Mesendoderm (in vitro differentiated cells): Measurements from ENCODE around the gene DYDC1.

Source experiments
- DNase-seq: peaks from one replicate; pipeline ENCODE4 v3.0.0; 2013
- H2AK5ac ChIP-seq: 2 replicates; pipeline ENCODE4 v1.6.1; 2013; ENCODE audit warnings: low read length, inconsistent platforms
- H2BK120ac ChIP-seq: 2 replicates; pipeline ENCODE4 v1.6.1; 2013; ENCODE audit warnings: low read depth, mild to moderate bottlenecking, low read length, moderate library complexity, mixed read lengths
- H2BK15ac ChIP-seq: replicated peaks from 2 replicates; pipeline ENCODE4 v1.6.1; 2013; ENCODE audit warnings: low read depth, mild to moderate bottlenecking, moderate library complexity
- H2BK5ac ChIP-seq: 2 replicates; pipeline ENCODE4 v1.6.1; 2013; ENCODE audit warnings: low read length, inconsistent platforms
- H3K18ac ChIP-seq: 2 replicates; pipeline ENCODE4 v1.6.1; 2013; ENCODE audit warnings: mild to moderate bottlenecking, low read length, mixed read lengths
- H3K23ac ChIP-seq: one replicate; pipeline ENCODE4 v1.6.1; 2013; ENCODE audit warnings: low read length
- H3K27ac ChIP-seq: 2 replicates; pipeline ENCODE4 v1.5.1; 2013; ENCODE audit warnings: low read depth, mild to moderate bottlenecking, inconsistent platforms, low read length, moderate library complexity
- H3K27me3 ChIP-seq: 2 replicates; pipeline ENCODE4 v1.6.1; 2013; ENCODE audit warnings: low read length, control low read depth, mild to moderate bottlenecking, inconsistent platforms; ENCODE audit not compliant: insufficient read depth, poor library complexity
- H3K36me3 ChIP-seq: 2 replicates; pipeline ENCODE4 v1.6.1; 2013; ENCODE audit warnings: low read length, inconsistent platforms; ENCODE audit not compliant: control insufficient read depth, insufficient read depth
- H3K4ac ChIP-seq: one replicate; pipeline ENCODE4 v1.6.1; 2013; ENCODE audit warnings: low read depth, mild to moderate bottlenecking, low read length, moderate library complexity
- H3K4me1 ChIP-seq: 2 replicates; pipeline ENCODE4 v1.6.1; 2013; ENCODE audit warnings: low read depth, low read length, inconsistent platforms; ENCODE audit not compliant: control insufficient read depth
- H3K4me2 ChIP-seq: 2 replicates; pipeline ENCODE4 v1.6.1; 2013; ENCODE audit warnings: low read length
- H3K4me3 ChIP-seq: 2 replicates; pipeline ENCODE4 v1.5.1; 2013; ENCODE audit warnings: mild to moderate bottlenecking, low read length
- H3K56ac ChIP-seq: one replicate; pipeline ENCODE4 v1.6.1; 2013; ENCODE audit warnings: low read length
- H3K79me1 ChIP-seq: 2 replicates; pipeline ENCODE4 v1.6.1; 2013; ENCODE audit warnings: low read length, inconsistent platforms
- H3K79me2 ChIP-seq: 2 replicates; pipeline ENCODE4 v1.6.1; 2013; ENCODE audit warnings: mild to moderate bottlenecking, low read length; ENCODE audit not compliant: control insufficient read depth, insufficient read depth
- H3K9ac ChIP-seq: 2 replicates; pipeline ENCODE4 v1.6.1; 2013; ENCODE audit warnings: low read length, inconsistent platforms
- H4K5ac ChIP-seq: one replicate; pipeline ENCODE4 v1.6.1; 2013; ENCODE audit warnings: low read length
- H4K8ac ChIP-seq: one replicate; pipeline ENCODE4 v1.6.1; 2013; ENCODE audit warnings: low read depth, mild to moderate bottlenecking, control low read depth, low read length, moderate library complexity
- WGBS: extraction: QIAGEN DNeasy Blood & Tissue Kit; methylation state at CpG from one replicate; pipeline ENCODE4 v1.1.7; 2013; ENCODE audit warnings: low lambda C conversion rate, missing lambda C conversion rate; ENCODE audit not compliant: insufficient coverage; ENCODE audit errors: extremely low coverage; 5-methylcytosine and 5-hydroxymethylcytosine counted together

The DYDC1 gene

GRCh38 chr10:80321183-80321582 is 35.4 kb downstream of the DYDC1 start:
- H3K4me3 ChIP-seq, result no peak overlapping the region
- DNase-seq, result no peak
- H3K27me3 ChIP-seq, result no peaks in the 10 kb centered on the region
- H3K27ac ChIP-seq, result no peak overlapping the region
- H2AK5ac ChIP-seq, result no peak overlapping the region
- no peak overlapping the region for H3K9ac ChIP-seq
- H3K36me3 ChIP-seq, result no peaks in the 10 kb centered on the region
- WGBS, result no CpG with 5 or more reads among the region's 5 CpGs
- no peak overlapping the region for H2BK5ac ChIP-seq
- no peaks in the 10 kb centered on the region for H3K4me1 ChIP-seq
- no peak overlapping the region for H2BK15ac ChIP-seq
- H3K79me2 ChIP-seq, result no peaks in the 10 kb centered on the region
- H3K23ac ChIP-seq, result no peak overlapping the region
- H3K4ac ChIP-seq, result no peak overlapping the region
- no peak overlapping the region for H4K8ac ChIP-seq
- no peak overlapping the region for H2BK120ac ChIP-seq
- no peak overlapping the region for H3K56ac ChIP-seq
- no peak overlapping the region for H3K18ac ChIP-seq
- H4K5ac ChIP-seq, result no peak overlapping the region
- no peaks in the 10 kb centered on the region for H3K79me1 ChIP-seq
- H3K4me2 ChIP-seq, result no peak overlapping the region

GRCh38 chr10:80320377-80320776 is 36.2 kb downstream of the DYDC1 start:
- no peak overlapping the region for H4K8ac ChIP-seq

GRCh38 chr10:80319725-80320290 is 36.7 kb downstream of the DYDC1 start:
- no peak overlapping the region for H2BK120ac ChIP-seq
- H3K18ac ChIP-seq, result no peak overlapping the region
- no peak overlapping the region for H3K23ac ChIP-seq
- no peak overlapping the region for H3K4me3 ChIP-seq
- H3K9ac ChIP-seq, result no peak overlapping the region
- H2BK15ac ChIP-seq, result no peak overlapping the region
- H4K8ac ChIP-seq, result no peak overlapping the region
- no peak overlapping the region for H3K4me2 ChIP-seq
- no peaks in the 10 kb centered on the region for H3K36me3 ChIP-seq
- H3K4me1 ChIP-seq, result no peaks in the 10 kb centered on the region
- no peak overlapping the region for H3K56ac ChIP-seq
- H3K4ac ChIP-seq, result no peak overlapping the region
- H3K27ac ChIP-seq, result no peak overlapping the region
- H3K79me2 ChIP-seq, result no peaks in the 10 kb centered on the region
- H4K5ac ChIP-seq, result no peak overlapping the region
- H3K79me1 ChIP-seq, result no peaks in the 10 kb centered on the region
- H3K27me3 ChIP-seq, result no peaks in the 10 kb centered on the region
- H2BK5ac ChIP-seq, result no peak overlapping the region
- no peak overlapping the region for H2AK5ac ChIP-seq
- no CpG with 5 or more reads among the region's 2 CpGs for WGBS
- DNase-seq, result no peak

More at GRCh38 chr10:80320377-80320776, 36.2 kb downstream of the DYDC1 start:
- Histone ChIP-seq H3K27me3 (no peaks in the 10 kb centered on the region), H3K18ac (no peak overlapping the region), H3K23ac (no peak overlapping the region), H3K9ac (no peak overlapping the region), H2BK5ac (no peak overlapping the region), H2BK120ac (no peak overlapping the region), H3K56ac (no peak overlapping the region), H4K5ac (no peak overlapping the region), H3K4ac (no peak overlapping the region), H3K4me1 (no peaks in the 10 kb centered on the region), H2BK15ac (no peak overlapping the region), H3K27ac (no peak overlapping the region), H3K36me3 (no peaks in the 10 kb centered on the region), H3K4me2 (no peak overlapping the region), H3K79me2 (no peaks in the 10 kb centered on the region), H2AK5ac (no peak overlapping the region), H3K79me1 (no peaks in the 10 kb centered on the region), H3K4me3 (no peak overlapping the region)
- DNase-seq, result no peak

DNA sequence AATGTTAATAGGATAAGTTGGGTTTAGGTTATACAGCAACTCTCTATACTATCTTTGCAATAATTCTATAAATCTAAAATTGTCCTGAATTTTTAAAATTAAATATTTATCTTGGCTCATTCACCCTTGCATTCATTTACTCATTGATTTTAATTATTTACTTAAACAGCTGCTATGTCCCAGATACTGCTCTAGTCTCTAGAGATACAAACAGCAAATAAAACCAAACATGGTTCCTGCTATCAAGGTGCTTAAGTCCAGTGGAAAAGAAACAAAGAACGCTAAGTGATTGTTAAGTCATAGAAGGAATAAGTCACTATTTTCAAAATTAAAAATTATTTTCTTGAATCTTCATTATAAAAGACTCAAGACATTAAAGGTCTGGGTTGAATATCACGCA is 37.2 kb downstream of the DYDC1 start:
- H2BK120ac ChIP-seq, result no peak overlapping the region
- no peak overlapping the region for H4K8ac ChIP-seq
- no CpG with 5 or more reads among the region's 2 CpGs for WGBS

DNA sequence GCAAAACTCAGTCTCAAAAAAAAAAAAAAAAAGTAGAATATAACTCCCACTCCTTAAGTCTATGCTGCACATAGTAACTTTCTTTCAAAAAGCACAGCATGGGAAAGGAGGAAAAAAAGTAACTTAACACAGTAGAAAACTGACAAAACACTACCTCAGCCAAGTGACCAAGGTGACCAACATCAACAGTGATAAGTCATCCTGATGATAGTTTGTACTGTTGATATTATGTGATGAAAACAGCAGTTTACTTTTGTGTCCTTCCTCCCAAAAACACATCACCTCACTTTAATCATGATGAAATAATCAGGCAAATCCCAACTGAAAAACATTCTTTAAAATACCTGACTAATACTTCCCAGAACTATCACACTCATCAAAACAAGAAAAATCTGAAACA is 37.8 kb downstream of the DYDC1 start:
- no peak overlapping the region for H3K56ac ChIP-seq
- no peak overlapping the region for H2BK120ac ChIP-seq
- no peak overlapping the region for H2BK5ac ChIP-seq
- no peak overlapping the region for H3K4me3 ChIP-seq
- no peak overlapping the region for H2AK5ac ChIP-seq
- no peak overlapping the region for H3K4me2 ChIP-seq
- H3K9ac ChIP-seq, result no peak overlapping the region
- H3K79me2 ChIP-seq, result no peaks in the 10 kb centered on the region
- no peak overlapping the region for H2BK15ac ChIP-seq
- no peak overlapping the region for H3K27ac ChIP-seq
- no peaks in the 10 kb centered on the region for H3K79me1 ChIP-seq
- no peaks in the 10 kb centered on the region for H3K27me3 ChIP-seq
- no peaks in the 10 kb centered on the region for H3K36me3 ChIP-seq
- DNase-seq, result no peak
- H3K4me1 ChIP-seq, result no peaks in the 10 kb centered on the region
- no peak overlapping the region for H3K4ac ChIP-seq
- no peak overlapping the region for H4K5ac ChIP-seq
- no peak overlapping the region for H4K8ac ChIP-seq
- no peak overlapping the region for H3K23ac ChIP-seq
- H3K18ac ChIP-seq, result no peak overlapping the region

More for the DNA sequence above, 37.2 kb downstream of the DYDC1 start:
- Histone ChIP-seq H3K4me3 (no peak overlapping the region), H3K79me1 (no peaks in the 10 kb centered on the region), H4K5ac (no peak overlapping the region), H3K4ac (no peak overlapping the region), H3K23ac (no peak overlapping the region), H3K4me2 (no peak overlapping the region), H3K56ac (no peak overlapping the region), H3K4me1 (no peaks in the 10 kb centered on the region), H3K27me3 (no peaks in the 10 kb centered on the region), H3K18ac (no peak overlapping the region), H2BK15ac (no peak overlapping the region), H2AK5ac (no peak overlapping the region), H3K9ac (no peak overlapping the region), H2BK5ac (no peak overlapping the region), H3K36me3 (no peaks in the 10 kb centered on the region), H3K79me2 (no peaks in the 10 kb centered on the region), H3K27ac (no peak overlapping the region)
- no peak for DNase-seq

GRCh38 chr10:80315391-80315790 is 41.2 kb downstream of the DYDC1 start:
- no peak overlapping the region for H3K4me3 ChIP-seq
- H2BK120ac ChIP-seq, result no peak overlapping the region
- H3K79me2 ChIP-seq, result no peaks in the 10 kb centered on the region
- no peak for DNase-seq
- H3K27me3 ChIP-seq, result no peaks in the 10 kb centered on the region
- no peaks in the 10 kb centered on the region for H3K79me1 ChIP-seq
- WGBS, result no CpG with 5 or more reads among the region's 21 CpGs
- no peak overlapping the region for H2AK5ac ChIP-seq
- H3K4me1 ChIP-seq, result no peaks in the 10 kb centered on the region
- no peak overlapping the region for H3K23ac ChIP-seq
- no peak overlapping the region for H4K5ac ChIP-seq
- no peak overlapping the region for H2BK5ac ChIP-seq
- H3K27ac ChIP-seq, result no peak overlapping the region
- no peaks in the 10 kb centered on the region for H3K36me3 ChIP-seq
- H3K18ac ChIP-seq, result no peak overlapping the region
- H4K8ac ChIP-seq, result no peak overlapping the region
- no peak overlapping the region for H3K56ac ChIP-seq
- H3K9ac ChIP-seq, result no peak overlapping the region
- H3K4me2 ChIP-seq, result no peak overlapping the region
- no peak overlapping the region for H2BK15ac ChIP-seq
- H3K4ac ChIP-seq, result no peak overlapping the region
